ENCODE measurements around the gene ATOH8.

The ATOH8 gene

GRCh38 chr2:85787282-85787980 lies 33.6 kb downstream of the ATOH8 start:
- DNase-seq (ENCODE audit: low read depth): no peak

GRCh38 chr2:85787981-85788340 lies 34.2 kb downstream of the ATOH8 start:
- no peak for DNase-seq (ENCODE audit: low read depth)

GRCh38 chr2:85788603-85789002 lies 34.8 kb downstream of the ATOH8 start:
- no peak for DNase-seq (ENCODE audit: low read depth)

- no peak for DNase-seq (ENCODE audit: low read depth)
These were observed 35.5 kb downstream of the ATOH8 start for GRCh38 chr2:85789271-85789670.

GRCh38 chr2:85790032-85790431 lies 36.2 kb downstream of the ATOH8 start:
- no peak for DNase-seq (ENCODE audit: low read depth)

- DNase-seq (ENCODE audit: low read depth): no peak
These were observed 36.9 kb downstream of the ATOH8 start for GRCh38 chr2:85790499-85791188.

- DNase-seq (ENCODE audit: low read depth): no peak
These were observed 38.1 kb downstream of the ATOH8 start for GRCh38 chr2:85791704-85792565.

GRCh38 chr2:85792783-85793441 lies 39.1 kb downstream of the ATOH8 start:
- no peak for DNase-seq (ENCODE audit: low read depth)

GRCh38 chr2:85793584-85793983 lies 39.8 kb downstream of the ATOH8 start:
- DNase-seq (ENCODE audit: low read depth): no peak

GRCh38 chr2:85794038-85794441 lies 40.2 kb downstream of the ATOH8 start:
- DNase-seq (ENCODE audit: low read depth): no peak

- DNase-seq (ENCODE audit: low read depth): no peak
These were observed 40.8 kb downstream of the ATOH8 start for GRCh38 chr2:85794491-85795121.

GRCh38 chr2:85795331-85796045 lies 41.7 kb downstream of the ATOH8 start:
- no peak for DNase-seq (ENCODE audit: low read depth)

GRCh38 chr2:85796046-85796340 lies 42.2 kb downstream of the ATOH8 start:
- DNase-seq (ENCODE audit: low read depth): no peak

GRCh38 chr2:85796341-85797262 lies 42.8 kb downstream of the ATOH8 start:
- no peak for DNase-seq (ENCODE audit: low read depth)

GRCh38 chr2:85797263-85797660 lies 43.5 kb downstream of the ATOH8 start:
- no peak for DNase-seq (ENCODE audit: low read depth)

GRCh38 chr2:85797921-85798320 lies 44.1 kb downstream of the ATOH8 start:
- peak; percentile 9 for DNase-seq (ENCODE audit: low read depth)

GRCh38 chr2:85799215-85799956 lies 45.6 kb downstream of the ATOH8 start:
- no peak for DNase-seq (ENCODE audit: low read depth)

GRCh38 chr2:85800586-85800985 lies 46.8 kb downstream of the ATOH8 start:
- no peak for DNase-seq (ENCODE audit: low read depth)

- no peak for DNase-seq (ENCODE audit: low read depth)
These were observed 48.1 kb downstream of the ATOH8 start for GRCh38 chr2:85801871-85802270.

Data from CMK (cell line).